Liver (tissue), 9 donors: ENCODE data around the gene SPAG4. TPM values are rescaled to one million over a fixed set of nuclear protein-coding genes. Genes with fewer than 3 reads are reported as not detected.

Experiments used
- DNase-seq: peaks from one replicate; pipeline ENCODE4 v3.0.0-alpha.2; 2017; ENCODE audit warnings: low spot score
- H3K27ac ChIP-seq, 2 donors: one replicate each; pipeline ENCODE4 v1.7.0; 2013; ENCODE audit warnings: inconsistent platforms in 2 of 2, low read length in 2 of 2, control low read depth in 1 of 2, low read depth in 1 of 2, mild to moderate bottlenecking in 1 of 2
- H3K27me3 ChIP-seq, 4 donors: one replicate each; pipeline versions ENCODE4 v1.6.1 to v1.7.0; 2013; ENCODE audit warnings: low read length in 3 of 4, inconsistent platforms in 1 of 4, mild to moderate bottlenecking in 1 of 4, moderate library complexity in 1 of 4; ENCODE audit not compliant: control insufficient read depth in 4 of 4, insufficient read depth in 4 of 4
- H3K36me3 ChIP-seq, 4 donors: one replicate each; pipeline versions ENCODE4 v1.6.1 to v1.7.0; 2013; ENCODE audit warnings: low read length in 3 of 4, mild to moderate bottlenecking in 3 of 4, low read depth in 1 of 4, moderate library complexity in 1 of 4; ENCODE audit not compliant: control insufficient read depth in 4 of 4, insufficient read depth in 3 of 4
- H3K4me1 ChIP-seq, 4 donors: one replicate each; pipeline versions ENCODE4 v1.6.1 to v1.7.0; 2013; ENCODE audit warnings: low read length in 3 of 4, mild to moderate bottlenecking in 3 of 4, moderate library complexity in 1 of 4; ENCODE audit not compliant: control insufficient read depth in 4 of 4, insufficient read depth in 4 of 4
- H3K4me3 ChIP-seq, 3 donors: one replicate each; pipeline versions ENCODE4 v1.6.1 to v1.7.0; 2013; ENCODE audit warnings: low read length in 3 of 3, control low read depth in 1 of 3, low read depth in 1 of 3, mild to moderate bottlenecking in 1 of 3
- H3K9ac ChIP-seq, 2 donors: one replicate each; pipeline ENCODE4 v1.7.0; 2013; ENCODE audit warnings: low read length in 2 of 2, mild to moderate bottlenecking in 2 of 2, moderate library complexity in 2 of 2, control low read depth in 1 of 2, low read depth in 1 of 2
- H3K9me3 ChIP-seq, 4 donors: one replicate each; pipeline versions ENCODE4 v1.6.1 to v1.7.0; 2013; ENCODE audit warnings: low read length in 3 of 4; ENCODE audit not compliant: control insufficient read depth in 4 of 4
- ATF3 ChIP-seq: IDR thresholded peaks from 2 replicates; pipeline ENCODE4 v1.6.1; 2016; ENCODE audit warnings: antibody characterized with exemption
- EGR1 ChIP-seq, 2 donors: IDR thresholded peaks; 2 replicates each; pipeline ENCODE4 v1.6.1; 2016 to 2018; ENCODE audit warnings: antibody characterized with exemption in 2 of 2, low read depth in 2 of 2
- FOXA1 ChIP-seq: IDR thresholded peaks from 2 replicates; pipeline ENCODE4 v1.6.1; 2016; ENCODE audit warnings: antibody characterized with exemption
- FOXA2 ChIP-seq: IDR thresholded peaks from 2 replicates; pipeline ENCODE4 v1.6.1; 2016; ENCODE audit warnings: antibody characterized with exemption
- GABPA ChIP-seq, 2 donors: IDR thresholded peaks in 1 of 2; conservative IDR thresholded peaks in 1 of 2; 2 replicates each; pipeline ENCODE4 v1.6.1; 2016; ENCODE audit warnings: antibody characterized with exemption in 2 of 2, mild to moderate bottlenecking in 1 of 2, moderate library complexity in 1 of 2
- HNF4A ChIP-seq, 2 donors: conservative IDR thresholded peaks; 2 replicates each; pipeline ENCODE4 v1.6.1; 2016; ENCODE audit warnings: antibody characterized with exemption in 2 of 2, mild to moderate bottlenecking in 2 of 2
- HNF4G ChIP-seq: IDR thresholded peaks from 2 replicates; pipeline ENCODE4 v1.6.1; 2016; ENCODE audit warnings: antibody characterized with exemption
- JUND ChIP-seq, 2 donors: IDR thresholded peaks; 2 replicates each; pipeline ENCODE4 v1.6.1; 2016; ENCODE audit warnings: antibody characterized with exemption in 2 of 2
- MAX ChIP-seq: IDR thresholded peaks from 2 replicates; pipeline ENCODE4 v1.6.1; 2016; ENCODE audit warnings: antibody characterized with exemption
- NR2F2 ChIP-seq: IDR thresholded peaks from 2 replicates; pipeline ENCODE4 v1.6.1; 2016; ENCODE audit warnings: antibody characterized with exemption
- RAD21 ChIP-seq, 2 donors: IDR thresholded peaks; 2 replicates each; pipeline ENCODE4 v1.6.1; 2016; ENCODE audit warnings: antibody characterized with exemption in 2 of 2, mild to moderate bottlenecking in 2 of 2
- RXRA ChIP-seq, 2 donors: IDR thresholded peaks; 2 replicates each; pipeline ENCODE4 v1.6.1; 2017 to 2018; ENCODE audit warnings: antibody characterized with exemption in 2 of 2, mild to moderate bottlenecking in 1 of 2
- SP1 ChIP-seq: IDR thresholded peaks from 2 replicates; pipeline ENCODE4 v1.6.1; 2018; ENCODE audit warnings: antibody characterized with exemption, mild to moderate bottlenecking
- TAF1 ChIP-seq: conservative IDR thresholded peaks from 2 replicates; pipeline ENCODE4 v1.6.1; 2016; ENCODE audit warnings: antibody characterized with exemption, mild to moderate bottlenecking
- ZBTB33 ChIP-seq: IDR thresholded peaks from 2 replicates; pipeline ENCODE4 v1.6.1; 2016; ENCODE audit warnings: antibody characterized with exemption
- WGBS: extraction: QIAGEN DNeasy Blood & Tissue Kit; methylation state at CpG from one replicate; pipeline ENCODE4 v1.1.7; 2013; 5-methylcytosine and 5-hydroxymethylcytosine counted together
- polyA plus RNA-seq, 2 donors: library from polyadenylated mRNA; stranded (reverse) in 1 of 2; unstranded in 1 of 2; fragments of 200-250 nt in 1 of 2; fragments of >200 nt in 1 of 2; fragmentation: Nextera tagmentation in 1 of 2; extraction: Ambion mirVana in 1 of 2; gene quantifications; one replicate each; pipeline versions ENCODE4 v1.2.1 to v1.2.3, GENCODE V29; 2013 to 2015
- total RNA-seq, 2 donors: library from RNA; depleted of rRNA; stranded (reverse); fragments of >200 nt; gene quantifications; one replicate each; pipeline ENCODE4 v1.2.3, GENCODE V29; 2014
- TF ChIP-seq, protein P1 (sequence below): fragments of 150-350 bp; IDR thresholded peaks from 2 replicates; pipeline ENCODE4 v1.5.1; 2017; ENCODE audit warnings: improper control_type of control experiment, low read depth, low read length; ENCODE audit not compliant: missing input control
- TF ChIP-seq, protein P2 (sequence below): IDR thresholded peaks from 2 replicates; pipeline ENCODE4 v1.6.1; 2016; ENCODE audit warnings: antibody characterized with exemption, mild to moderate bottlenecking
- donor health status: healthy.
- donor health status: healthy.
- donor health status: healthy.
- donor health status: healthy.
- donor health status: healthy.

SPAG4 gene
- total and polyA plus RNA-seq, 4 donors: 2.1 to 4.6 (median 3.4) TPM

DNA sequence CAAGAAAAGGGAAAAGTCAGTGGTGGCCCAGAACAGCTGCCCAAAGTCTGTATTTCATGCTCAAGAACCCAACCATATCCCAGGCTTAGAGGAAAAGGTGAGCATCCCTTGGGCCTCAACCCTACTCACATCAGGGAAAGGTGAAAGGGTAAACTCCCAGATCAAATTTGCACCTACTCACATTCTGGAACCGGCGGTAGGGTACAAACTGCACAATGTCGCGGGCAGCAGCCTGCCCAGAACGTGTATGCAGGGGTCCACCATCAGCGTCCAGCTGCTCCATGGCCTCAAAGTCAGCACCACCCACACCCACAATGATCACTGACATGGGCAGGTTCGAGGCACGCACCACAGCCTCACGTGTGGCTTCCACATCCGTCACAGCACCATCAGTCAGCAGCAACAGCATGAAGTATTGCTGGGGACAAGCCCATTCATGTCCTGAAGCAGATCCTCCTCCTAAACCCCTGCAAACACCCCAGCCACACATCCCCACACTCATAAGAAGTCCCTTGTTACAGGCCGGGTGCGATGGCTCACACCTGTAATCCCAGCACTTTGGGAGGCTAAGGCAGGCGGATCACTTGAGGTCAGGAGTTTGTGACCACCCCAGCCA, 10.9 kb downstream of the SPAG4 start:
- peaks cover 10 to 55% (median 32%) of the 10 kb centered on the region in 4 donors for H3K36me3 ChIP-seq
- TF ChIP-seq JUND (IDR thresholded peaks at IDR 0.05) (no peak), ATF3 (no peak), FOXA1 (no peak), SP1 (no peak), RXRA (IDR thresholded peaks at IDR 0.05) (no peak), HNF4G (no peak), TAF1 (no peak), ZBTB33 (no peak), FOXA2 (no peak), NR2F2 (no peak), RAD21 (IDR thresholded peaks at IDR 0.05) (no peak), EGR1 (IDR thresholded peaks at IDR 0.05; ENCODE audit: low read depth in 2 of 2) (no peak)
- TF ChIP-seq, protein P1, sequence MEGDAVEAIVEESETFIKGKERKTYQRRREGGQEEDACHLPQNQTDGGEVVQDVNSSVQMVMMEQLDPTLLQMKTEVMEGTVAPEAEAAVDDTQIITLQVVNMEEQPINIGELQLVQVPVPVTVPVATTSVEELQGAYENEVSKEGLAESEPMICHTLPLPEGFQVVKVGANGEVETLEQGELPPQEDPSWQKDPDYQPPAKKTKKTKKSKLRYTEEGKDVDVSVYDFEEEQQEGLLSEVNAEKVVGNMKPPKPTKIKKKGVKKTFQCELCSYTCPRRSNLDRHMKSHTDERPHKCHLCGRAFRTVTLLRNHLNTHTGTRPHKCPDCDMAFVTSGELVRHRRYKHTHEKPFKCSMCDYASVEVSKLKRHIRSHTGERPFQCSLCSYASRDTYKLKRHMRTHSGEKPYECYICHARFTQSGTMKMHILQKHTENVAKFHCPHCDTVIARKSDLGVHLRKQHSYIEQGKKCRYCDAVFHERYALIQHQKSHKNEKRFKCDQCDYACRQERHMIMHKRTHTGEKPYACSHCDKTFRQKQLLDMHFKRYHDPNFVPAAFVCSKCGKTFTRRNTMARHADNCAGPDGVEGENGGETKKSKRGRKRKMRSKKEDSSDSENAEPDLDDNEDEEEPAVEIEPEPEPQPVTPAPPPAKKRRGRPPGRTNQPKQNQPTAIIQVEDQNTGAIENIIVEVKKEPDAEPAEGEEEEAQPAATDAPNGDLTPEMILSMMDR: no peak
- WGBS: 97% methylated on average over 13 of the region's 13 CpGs
- H3K9ac ChIP-seq: no peak overlapping the region
- DNase-seq: no peak
- H3K27me3 ChIP-seq: no peaks in the 10 kb centered on the region
- no peak overlapping the region for H3K27ac ChIP-seq
- H3K4me3 ChIP-seq: no peak overlapping the region
- H3K4me1 ChIP-seq: peaks cover 0 to 4% (median 4%) of the 10 kb centered on the region in 4 donors
- no peaks in the 10 kb centered on the region for H3K9me3 ChIP-seq

- TF ChIP-seq RXRA (IDR thresholded peaks at IDR 0.05): no peak
- TF ChIP-seq JUND (IDR thresholded peaks at IDR 0.05): no peak
- TF ChIP-seq MAX: no peak
- TF ChIP-seq ATF3: no peak
- TF ChIP-seq RAD21 (IDR thresholded peaks at IDR 0.05): no peak
- TF ChIP-seq EGR1 (IDR thresholded peaks at IDR 0.05; ENCODE audit: low read depth in 2 of 2): no peak
- no peak for TF ChIP-seq GABPA (IDR thresholded peaks at IDR 0.05 in 1 of 2, conservative IDR thresholded peaks at IDR 0.05 in 1 of 2)
- TF ChIP-seq, protein P2, sequence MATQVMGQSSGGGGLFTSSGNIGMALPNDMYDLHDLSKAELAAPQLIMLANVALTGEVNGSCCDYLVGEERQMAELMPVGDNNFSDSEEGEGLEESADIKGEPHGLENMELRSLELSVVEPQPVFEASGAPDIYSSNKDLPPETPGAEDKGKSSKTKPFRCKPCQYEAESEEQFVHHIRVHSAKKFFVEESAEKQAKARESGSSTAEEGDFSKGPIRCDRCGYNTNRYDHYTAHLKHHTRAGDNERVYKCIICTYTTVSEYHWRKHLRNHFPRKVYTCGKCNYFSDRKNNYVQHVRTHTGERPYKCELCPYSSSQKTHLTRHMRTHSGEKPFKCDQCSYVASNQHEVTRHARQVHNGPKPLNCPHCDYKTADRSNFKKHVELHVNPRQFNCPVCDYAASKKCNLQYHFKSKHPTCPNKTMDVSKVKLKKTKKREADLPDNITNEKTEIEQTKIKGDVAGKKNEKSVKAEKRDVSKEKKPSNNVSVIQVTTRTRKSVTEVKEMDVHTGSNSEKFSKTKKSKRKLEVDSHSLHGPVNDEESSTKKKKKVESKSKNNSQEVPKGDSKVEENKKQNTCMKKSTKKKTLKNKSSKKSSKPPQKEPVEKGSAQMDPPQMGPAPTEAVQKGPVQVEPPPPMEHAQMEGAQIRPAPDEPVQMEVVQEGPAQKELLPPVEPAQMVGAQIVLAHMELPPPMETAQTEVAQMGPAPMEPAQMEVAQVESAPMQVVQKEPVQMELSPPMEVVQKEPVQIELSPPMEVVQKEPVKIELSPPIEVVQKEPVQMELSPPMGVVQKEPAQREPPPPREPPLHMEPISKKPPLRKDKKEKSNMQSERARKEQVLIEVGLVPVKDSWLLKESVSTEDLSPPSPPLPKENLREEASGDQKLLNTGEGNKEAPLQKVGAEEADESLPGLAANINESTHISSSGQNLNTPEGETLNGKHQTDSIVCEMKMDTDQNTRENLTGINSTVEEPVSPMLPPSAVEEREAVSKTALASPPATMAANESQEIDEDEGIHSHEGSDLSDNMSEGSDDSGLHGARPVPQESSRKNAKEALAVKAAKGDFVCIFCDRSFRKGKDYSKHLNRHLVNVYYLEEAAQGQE: no peak
- TF ChIP-seq HNF4A (conservative IDR thresholded peaks at IDR 0.05): no peak
- TF ChIP-seq FOXA1: no peak
- no peak for TF ChIP-seq HNF4G
- Histone ChIP-seq H3K4me1 (peaks cover 0 to 4% (median 4%) of the 10 kb centered on the region in 4 donors), H3K36me3 (peaks cover 11 to 55% (median 35%) of the 10 kb centered on the region in 4 donors), H3K27ac (no peak overlapping the region), H3K4me3 (no peak overlapping the region), H3K27me3 (no peaks in the 10 kb centered on the region), H3K9ac (no peak overlapping the region), H3K9me3 (no peaks in the 10 kb centered on the region)
- 98% methylated on average over 8 of the region's 8 CpGs for whole genome bisulfite sequencing
- no peak for DNase-seq
These were observed 11.5 kb downstream of the SPAG4 start for GRCh38 chr20:35627121-35627520.
